SK-N-SH (cell line): Measurements from ENCODE around the gene MBP. TPM values are rescaled to one million over a fixed set of nuclear protein-coding genes. Genes with fewer than 3 reads are reported as not detected.

ENCODE experiments used
- CTCF ChIA-PET: fragments of 300-600, 350-600 bp; formaldehyde crosslinking; extraction: SDS; loops from one replicate; lab custom pipeline; 2021; lab: Yijun Ruan, JAX
- POLR2A ChIA-PET: fragments of 350-600 bp; sonication (Branson Sonifier 250); formaldehyde crosslinking; extraction: SDS; loops from one replicate; lab custom pipeline; 2020; ENCODE audit warnings: antibody characterized with exemption, inconsistent platforms; lab: Yijun Ruan, JAX
- DNase-seq: peaks from one replicate; pipeline ENCODE4 v3.0.0; 2012
- H2AFZ ChIP-seq: fragments of 200-600 bp; sonication (generic); 2 replicates; pipeline ENCODE4 v1.8.1; 2016; ENCODE audit warnings: antibody characterized with exemption, mild to moderate bottlenecking, low read depth
- H3F3A ChIP-seq: fragments of 200-600 bp; sonication (generic); replicated peaks from 2 replicates; pipeline ENCODE3; 2016; ENCODE audit warnings: antibody characterized with exemption, mild to moderate bottlenecking; ENCODE audit not compliant: insufficient read depth
- H3K27ac ChIP-seq, 2 experiments: fragments of 200-500 bp in 1 of 2; fragments of 200-600 bp in 1 of 2; sonication (Bioruptor generic) in 1 of 2; sonication (generic), shearing (Covaris generic) in 1 of 2; 2 replicates each; pipeline versions ENCODE4 v1.5.1 to v1.6.1; 2014 to 2016; ENCODE audit warnings: low read depth in 2 of 2, inconsistent platforms in 1 of 2, low read length in 1 of 2, mild to moderate bottlenecking in 1 of 2, mixed read lengths in 1 of 2
- H3K27me3 ChIP-seq: fragments of 200-600 bp; sonication (generic), shearing (Covaris generic); 2 replicates; pipeline ENCODE4 v1.6.1; 2016; ENCODE audit warnings: mixed run types; ENCODE audit not compliant: insufficient read depth
- H3K36me3 ChIP-seq, 2 experiments: fragments of 200-500 bp in 1 of 2; fragments of 200-600 bp in 1 of 2; sonication (Bioruptor generic) in 1 of 2; sonication (generic) in 1 of 2; replicated peaks in 1 of 2; 2 replicates each; pipeline versions ENCODE3 to v1.5.1; 2014 to 2016; ENCODE audit warnings: low read length in 1 of 2, mild to moderate bottlenecking in 1 of 2; ENCODE audit not compliant: insufficient read depth in 2 of 2, control insufficient read depth in 1 of 2
- H3K4me1 ChIP-seq, 2 experiments: fragments of 200-500 bp in 1 of 2; fragments of 200-600 bp in 1 of 2; sonication (Bioruptor generic) in 1 of 2; sonication (generic), shearing (Covaris generic) in 1 of 2; 2 replicates each; pipeline versions ENCODE4 v1.5.1 to v1.6.1; 2014 to 2016; ENCODE audit warnings: low read depth in 1 of 2, low read length in 1 of 2, mixed run types in 1 of 2; ENCODE audit not compliant: insufficient read depth in 2 of 2, control insufficient read depth in 1 of 2
- H3K4me2 ChIP-seq: fragments of 200-600 bp; sonication (generic), shearing (Covaris generic); 2 replicates; pipeline ENCODE4 v1.6.1; 2017; ENCODE audit warnings: mixed run types
- H3K4me3 ChIP-seq, 2 experiments: fragments of 200-500 bp in 1 of 2; fragments of 200-600 bp in 1 of 2; sonication (Bioruptor generic) in 1 of 2; sonication (generic), shearing (Covaris generic) in 1 of 2; 2 replicates each; pipeline versions ENCODE4 v1.5.1 to v1.8.1; 2014 to 2016; ENCODE audit warnings: low read depth in 2 of 2, inconsistent platforms in 1 of 2, low read length in 1 of 2, mild to moderate bottlenecking in 1 of 2, mixed read lengths in 1 of 2, moderate library complexity in 1 of 2
- H3K79me2 ChIP-seq: fragments of 200-600 bp; sonication (generic); 2 replicates; pipeline ENCODE4 v1.8.1; 2017; ENCODE audit warnings: mild to moderate bottlenecking; ENCODE audit not compliant: insufficient read depth
- H3K9ac ChIP-seq: fragments of 200-600 bp; sonication (generic); 2 replicates; pipeline ENCODE4 v1.6.1; 2017; ENCODE audit warnings: mixed run types
- H3K9me2 ChIP-seq: fragments of 200-600 bp; sonication (generic); 2 replicates; pipeline ENCODE4 v1.6.1; 2017; ENCODE audit warnings: mixed run types
- H3K9me3 ChIP-seq: fragments of 200-600 bp; sonication (generic); 2 replicates; pipeline ENCODE4 v1.6.1; 2017; ENCODE audit warnings: mixed run types, mild to moderate bottlenecking, moderate library complexity
- H4K20me1 ChIP-seq: fragments of 200-600 bp; sonication (generic); 2 replicates; pipeline ENCODE4 v1.6.1; 2017; ENCODE audit warnings: mild to moderate bottlenecking, mixed run types; ENCODE audit not compliant: insufficient read depth
- ELF1 ChIP-seq: IDR thresholded peaks from 2 replicates; pipeline ENCODE4 v1.4.0; 2012
- EP300 ChIP-seq, 2 experiments: IDR thresholded peaks; 2 replicates each; pipeline versions ENCODE4 v1.4.0 to v1.6.1; 2012; ENCODE audit warnings: borderline replicate concordance in 1 of 2, low read depth in 1 of 2, low read length in 1 of 2
- GABPA ChIP-seq: IDR thresholded peaks from 2 replicates; pipeline ENCODE4 v1.4.0; 2012; ENCODE audit warnings: low read depth, mild to moderate bottlenecking
- MEF2A ChIP-seq: IDR thresholded peaks from 2 replicates; pipeline ENCODE4 v1.4.0; 2012; ENCODE audit warnings: low read depth, borderline replicate concordance
- MXI1 ChIP-seq: IDR thresholded peaks from 2 replicates; pipeline ENCODE4 v1.6.1; 2012; ENCODE audit warnings: mild to moderate bottlenecking, low read depth, low read length, improper control_type of control experiment
- NFIC ChIP-seq: IDR thresholded peaks from 2 replicates; pipeline ENCODE4 v1.4.0; 2012; ENCODE audit warnings: borderline replicate concordance
- RAD21 ChIP-seq: IDR thresholded peaks from 2 replicates; pipeline ENCODE4 v1.6.1; 2012; ENCODE audit warnings: mild to moderate bottlenecking, low read length
- SMC3 ChIP-seq: IDR thresholded peaks from 2 replicates; pipeline ENCODE4 v1.6.1; 2012; ENCODE audit warnings: low read depth, low read length, improper control_type of control experiment
- TAF1 ChIP-seq: IDR thresholded peaks from 2 replicates; pipeline ENCODE4 v1.6.1; 2012; ENCODE audit warnings: low read depth, mild to moderate bottlenecking, low read length, moderate library complexity, borderline replicate concordance
- TCF12 ChIP-seq: IDR thresholded peaks from 2 replicates; pipeline ENCODE4 v1.4.0; 2012
- YY1 ChIP-seq: IDR thresholded peaks from 2 replicates; pipeline ENCODE4 v1.4.0; 2012; ENCODE audit warnings: low read depth, mild to moderate bottlenecking
- WGBS: methylation state at CpG from one replicate; pipeline ENCODE4 v1.1.6; 2017; ENCODE audit warnings: low lambda C conversion rate; 5-methylcytosine and 5-hydroxymethylcytosine counted together
- polyA plus RNA-seq, 3 experiments: library from polyadenylated mRNA; depleted of rRNA; stranded (reverse); fragments of >200 nt; gene quantifications; 2 replicates each; pipeline ENCODE4 v1.2.3, GENCODE V29; 2012
- TF ChIP-seq, protein P1 (sequence below): fragments of 150-350 bp; IDR thresholded peaks from 2 replicates; pipeline ENCODE4 v1.6.1; 2017; ENCODE audit warnings: antibody characterized with exemption, low read length, low read depth, borderline replicate concordance
- TF ChIP-seq, protein P2 (sequence below): fragments of 200-600 bp; sonication (generic); IDR thresholded peaks from 2 replicates; pipeline ENCODE4 v1.6.1; 2017; ENCODE audit warnings: antibody characterized with exemption, mild to moderate bottlenecking, moderate library complexity
- TF ChIP-seq, protein P3 (sequence below): IDR thresholded peaks from 2 replicates; pipeline ENCODE4 v1.4.0; 2012; ENCODE audit warnings: low read depth, borderline replicate concordance

The MBP gene
- polyA plus RNA-seq, 1 of the 3 experiments (the other 2 are of a cell fraction) = 1.6 TPM

DNA sequence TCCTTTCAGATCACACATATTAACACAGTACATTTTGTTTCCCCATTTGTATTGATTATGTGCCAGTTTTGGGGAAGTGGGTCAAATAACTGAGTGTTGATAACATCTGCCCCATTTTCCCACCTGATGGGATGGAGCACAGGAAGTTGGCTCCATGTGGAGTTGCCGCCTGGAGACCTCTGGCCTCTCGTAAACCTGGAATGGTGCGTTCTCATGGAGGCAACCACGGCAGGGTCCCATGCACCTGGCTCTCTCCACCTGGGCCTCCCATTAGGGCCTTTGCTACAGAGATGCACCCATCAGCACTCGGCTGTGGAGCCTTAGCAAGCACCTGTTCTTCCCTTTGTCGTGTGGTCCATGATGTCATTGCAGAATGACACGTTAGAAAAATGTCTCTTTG, 130.6 kb downstream of the MBP start:
- Histone ChIP-seq H3K4me3 (no peak overlapping the region), H3K27ac (no peak overlapping the region), H3F3A (no peaks in the 10 kb centered on the region), H3K9me2 (no peaks in the 10 kb centered on the region), H2AFZ (no peak overlapping the region), H4K20me1 (no peaks in the 10 kb centered on the region), H3K27me3 (peaks cover 4% of the 10 kb centered on the region; the same call in 1 of the 2 replicates), H3K4me1 (no peaks in the 10 kb centered on the region), H3K9me3 (no peaks in the 10 kb centered on the region)
- WGBS = 66% methylated on average over 7 of the region's 7 CpGs
- TF ChIP-seq YY1 = no peak
- TF ChIP-seq, all 33 proteins: peak for 0
- no peak overlapping the region for H3K9ac ChIP-seq
- DNase-seq = no peak
- ChIA-PET POLR2A (no interaction called here), CTCF (interaction anchor here (1.4 to 8.5 kb wide), 6 partner anchors 14 to 649 kb away, joined by 4 to 87 read pairs (median 14); no protein-coding TSS in a partner anchor)
- H3K79me2 ChIP-seq = no peaks in the 10 kb centered on the region
- no peak overlapping the region for H3K4me2 ChIP-seq
- H3K36me3 ChIP-seq = no peaks in the 10 kb centered on the region

DNA sequence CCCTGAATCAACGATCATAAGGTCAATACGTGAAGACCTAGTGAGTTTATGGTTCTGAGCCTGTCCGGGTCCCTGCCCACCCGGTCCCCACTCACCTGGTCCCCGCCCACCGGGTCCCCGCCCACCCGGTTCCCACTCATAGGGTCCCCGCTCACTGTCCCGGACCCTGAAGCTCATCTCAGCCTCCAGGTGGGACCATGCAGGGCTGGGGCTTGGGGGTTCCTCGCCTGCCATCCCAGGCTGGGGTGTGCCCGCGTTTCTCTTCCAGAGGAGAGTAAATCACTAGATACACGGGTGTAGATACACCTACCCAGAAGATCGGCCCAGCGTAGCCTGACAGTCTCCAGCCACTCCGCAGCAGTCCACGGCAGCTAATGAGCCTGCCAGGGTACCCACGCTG, 131.5 kb downstream of the MBP start:
- 75% methylated on average over 16 of the region's 19 CpGs for WGBS
- Histone ChIP-seq H3K9ac (no peak overlapping the region), H3K36me3 (no peaks in the 10 kb centered on the region), H3K4me1 (no peaks in the 10 kb centered on the region), H3K9me3 (no peaks in the 10 kb centered on the region), H3K4me2 (no peak overlapping the region), H3K9me2 (no peaks in the 10 kb centered on the region), H3K4me3 (no peak overlapping the region), H3K27me3 (peaks cover 4% of the 10 kb centered on the region; the same call in 1 of the 2 replicates), H3K79me2 (no peaks in the 10 kb centered on the region), H4K20me1 (no peaks in the 10 kb centered on the region), H3F3A (no peaks in the 10 kb centered on the region), H3K27ac (no peak overlapping the region), H2AFZ (no peak overlapping the region)
- no peak for DNase-seq
- CTCF ChIA-PET = interaction anchor here (0.9 to 8.5 kb wide), 39 partner anchors 10 to 650 kb away, joined by 3 to 87 read pairs (median 5); no protein-coding TSS in a partner anchor
- no peak for TF ChIP-seq ELF1
- POLR2A ChIA-PET = no interaction called here

DNA sequence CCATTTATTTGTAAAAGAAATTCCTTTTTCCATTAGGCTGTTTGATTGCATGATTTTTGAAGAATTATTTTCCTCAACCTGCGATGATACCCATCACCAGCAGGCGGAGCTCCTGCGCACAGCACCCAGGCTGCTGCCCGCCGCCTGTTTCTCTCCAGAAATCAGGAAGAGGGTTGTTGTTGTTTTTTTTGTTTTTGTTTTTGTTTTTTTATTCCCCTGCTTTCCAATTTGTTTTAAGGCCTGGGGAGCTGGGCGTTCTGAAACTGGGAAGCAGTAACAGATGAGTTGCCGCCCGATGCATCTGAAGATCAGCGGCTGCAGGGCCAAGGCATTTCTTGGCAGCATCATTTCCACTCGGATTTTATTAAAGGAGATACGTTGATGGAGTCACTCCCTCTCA, 132.1 kb downstream of the MBP start:
- H3F3A ChIP-seq = no peaks in the 10 kb centered on the region
- DNase-seq = peak; percentile 82
- H3K4me1 ChIP-seq = no peaks in the 10 kb centered on the region
- H3K27me3 ChIP-seq = peaks cover 4% of the 10 kb centered on the region; the same call in 1 of the 2 replicates
- 32% methylated on average over 11 of the region's 11 CpGs for WGBS
- POLR2A ChIA-PET = no interaction called here
- H3K27ac ChIP-seq = no peak overlapping the region
- no peaks in the 10 kb centered on the region for H3K79me2 ChIP-seq
- H2AFZ ChIP-seq = no peak overlapping the region
- H3K9me2 ChIP-seq = no peaks in the 10 kb centered on the region
- no peaks in the 10 kb centered on the region for H3K36me3 ChIP-seq
- H3K4me3 ChIP-seq = no peak overlapping the region; a peak in 1 of 4 replicates
- no peak overlapping the region for H3K9ac ChIP-seq
- CTCF ChIA-PET = interaction anchor here (0.7 to 8.5 kb wide), 43 partner anchors 9 to 1255 kb away, joined by 3 to 87 read pairs (median 5); no protein-coding TSS in a partner anchor
- no peak overlapping the region for H3K4me2 ChIP-seq
- H4K20me1 ChIP-seq = no peaks in the 10 kb centered on the region
- no peaks in the 10 kb centered on the region for H3K9me3 ChIP-seq
- TF ChIP-seq, protein P1, sequence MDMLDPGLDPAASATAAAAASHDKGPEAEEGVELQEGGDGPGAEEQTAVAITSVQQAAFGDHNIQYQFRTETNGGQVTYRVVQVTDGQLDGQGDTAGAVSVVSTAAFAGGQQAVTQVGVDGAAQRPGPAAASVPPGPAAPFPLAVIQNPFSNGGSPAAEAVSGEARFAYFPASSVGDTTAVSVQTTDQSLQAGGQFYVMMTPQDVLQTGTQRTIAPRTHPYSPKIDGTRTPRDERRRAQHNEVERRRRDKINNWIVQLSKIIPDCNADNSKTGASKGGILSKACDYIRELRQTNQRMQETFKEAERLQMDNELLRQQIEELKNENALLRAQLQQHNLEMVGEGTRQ = no peak
- TF ChIP-seq RAD21 (peak; percentile 85), NFIC (no peak), SMC3 (peak; percentile 94), ELF1 (no peak), MEF2A (no peak), MXI1 (no peak), EP300 (IDR thresholded peaks at IDR 0.05; ENCODE audit: borderline replicate concordance in 1 of 2, low read depth in 1 of 2, low read length in 1 of 2) (no peak), TAF1 (no peak), TCF12 (no peak), GABPA (no peak)
- TF ChIP-seq, protein P2, sequence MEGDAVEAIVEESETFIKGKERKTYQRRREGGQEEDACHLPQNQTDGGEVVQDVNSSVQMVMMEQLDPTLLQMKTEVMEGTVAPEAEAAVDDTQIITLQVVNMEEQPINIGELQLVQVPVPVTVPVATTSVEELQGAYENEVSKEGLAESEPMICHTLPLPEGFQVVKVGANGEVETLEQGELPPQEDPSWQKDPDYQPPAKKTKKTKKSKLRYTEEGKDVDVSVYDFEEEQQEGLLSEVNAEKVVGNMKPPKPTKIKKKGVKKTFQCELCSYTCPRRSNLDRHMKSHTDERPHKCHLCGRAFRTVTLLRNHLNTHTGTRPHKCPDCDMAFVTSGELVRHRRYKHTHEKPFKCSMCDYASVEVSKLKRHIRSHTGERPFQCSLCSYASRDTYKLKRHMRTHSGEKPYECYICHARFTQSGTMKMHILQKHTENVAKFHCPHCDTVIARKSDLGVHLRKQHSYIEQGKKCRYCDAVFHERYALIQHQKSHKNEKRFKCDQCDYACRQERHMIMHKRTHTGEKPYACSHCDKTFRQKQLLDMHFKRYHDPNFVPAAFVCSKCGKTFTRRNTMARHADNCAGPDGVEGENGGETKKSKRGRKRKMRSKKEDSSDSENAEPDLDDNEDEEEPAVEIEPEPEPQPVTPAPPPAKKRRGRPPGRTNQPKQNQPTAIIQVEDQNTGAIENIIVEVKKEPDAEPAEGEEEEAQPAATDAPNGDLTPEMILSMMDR = peak; percentile 99
- TF ChIP-seq, protein P3, sequence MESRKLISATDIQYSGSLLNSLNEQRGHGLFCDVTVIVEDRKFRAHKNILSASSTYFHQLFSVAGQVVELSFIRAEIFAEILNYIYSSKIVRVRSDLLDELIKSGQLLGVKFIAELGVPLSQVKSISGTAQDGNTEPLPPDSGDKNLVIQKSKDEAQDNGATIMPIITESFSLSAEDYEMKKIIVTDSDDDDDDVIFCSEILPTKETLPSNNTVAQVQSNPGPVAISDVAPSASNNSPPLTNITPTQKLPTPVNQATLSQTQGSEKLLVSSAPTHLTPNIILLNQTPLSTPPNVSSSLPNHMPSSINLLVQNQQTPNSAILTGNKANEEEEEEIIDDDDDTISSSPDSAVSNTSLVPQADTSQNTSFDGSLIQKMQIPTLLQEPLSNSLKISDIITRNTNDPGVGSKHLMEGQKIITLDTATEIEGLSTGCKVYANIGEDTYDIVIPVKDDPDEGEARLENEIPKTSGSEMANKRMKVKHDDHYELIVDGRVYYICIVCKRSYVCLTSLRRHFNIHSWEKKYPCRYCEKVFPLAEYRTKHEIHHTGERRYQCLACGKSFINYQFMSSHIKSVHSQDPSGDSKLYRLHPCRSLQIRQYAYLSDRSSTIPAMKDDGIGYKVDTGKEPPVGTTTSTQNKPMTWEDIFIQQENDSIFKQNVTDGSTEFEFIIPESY = no peak
